Caco-2 (cell line): Measurements from ENCODE around the gene KIAA1958. TPM values are rescaled to one million over a fixed set of nuclear protein-coding genes. Genes with fewer than 3 reads are reported as not detected.

Experiments used
- BruUV-seq: library from RNA; stranded (reverse); fragments of 400-500 nt; replicated peaks from 2 replicates; lab custom pipeline; 2021; lab: Mats Ljungman, UMichigan
- CTCF ChIA-PET: fragments of 300-600 bp; sonication (Branson Sonifier 250); formaldehyde crosslinking; loops from one replicate; lab custom pipeline; 2022; ENCODE audit warnings: antibody characterized with exemption; lab: Charles Lee
- POLR2A ChIA-PET: fragments of 300-600 bp; sonication (Branson Sonifier 250); formaldehyde crosslinking; loops from one replicate; lab custom pipeline; 2022; ENCODE audit warnings: antibody characterized with exemption; lab: Charles Lee
- DNase-seq, 2 experiments: peaks; one replicate each; pipeline versions ENCODE4 v3.0.0 to v3.0.0-alpha.2; 2020 to 2022
- H3K27me3 ChIP-seq: replicated peaks from 2 replicates; pipeline ENCODE4 v1.6.0; 2011; ENCODE audit warnings: low read length; ENCODE audit not compliant: control insufficient read depth, insufficient read depth
- H3K36me3 ChIP-seq: 2 replicates; pipeline ENCODE4 v1.5.1; 2011; ENCODE audit warnings: low read length; ENCODE audit not compliant: control insufficient read depth, insufficient read depth
- H3K4me1 ChIP-seq: fragments of 250-450 bp; sonication (Bioruptor Pico); 2 replicates; pipeline ENCODE4 v1.5.1; 2020; ENCODE audit warnings: mild to moderate bottlenecking
- H3K4me3 ChIP-seq: 2 replicates; pipeline ENCODE4 v1.5.1; 2011; ENCODE audit warnings: low read depth, mild to moderate bottlenecking, control low read depth, low read length
- H3K9me3 ChIP-seq: fragments of 250-450 bp; sonication (Bioruptor Pico); 2 replicates; pipeline ENCODE4 v1.5.1; 2020; ENCODE audit warnings: mild to moderate bottlenecking, moderate library complexity
- H3K27ac Mint-ChIP-seq: one replicate; pipeline ENCODE4 v1.8.0; 2022; ENCODE audit warnings: mixed read lengths; ENCODE audit not compliant: unreplicated experiment
- H3K27me3 Mint-ChIP-seq: one replicate; pipeline ENCODE4 v1.8.0; 2022; ENCODE audit warnings: mixed read lengths; ENCODE audit not compliant: insufficient read depth, unreplicated experiment
- H3K36me3 Mint-ChIP-seq: one replicate; pipeline ENCODE4 v1.8.0; 2022; ENCODE audit warnings: mild to moderate bottlenecking, mixed read lengths; ENCODE audit not compliant: insufficient read depth, unreplicated experiment
- H3K4me1 Mint-ChIP-seq: one replicate; pipeline ENCODE4 v1.8.0; 2022; ENCODE audit warnings: low read depth, mixed read lengths; ENCODE audit not compliant: unreplicated experiment
- H3K4me3 Mint-ChIP-seq: one replicate; pipeline ENCODE4 v1.8.0; 2022; ENCODE audit warnings: mild to moderate bottlenecking, moderate library complexity, mixed read lengths; ENCODE audit not compliant: unreplicated experiment
- H3K9me3 Mint-ChIP-seq: one replicate; pipeline ENCODE4 v1.8.0; 2022; ENCODE audit warnings: mixed read lengths; ENCODE audit not compliant: unreplicated experiment
- intact Hi-C: fragments of 100-400 bp; cut with micrococcal nuclease; formaldehyde crosslinking; loops from one replicate; pipeline ENCODE4 v1.10.0; 2022; ENCODE audit not compliant: unreplicated experiment
- total RNA-seq: library from RNA; stranded (reverse); gene quantifications from 2 replicates; pipeline ENCODE4 v1.2.3, GENCODE V29; 2022
- TF ChIP-seq, protein P1 (sequence below), 2 experiments: fragments of 200-600 bp in 1 of 2; IDR thresholded peaks; 1 replicate in 1 of 2; 2 replicates in 1 of 2; pipeline versions ENCODE4 v1.5.1 to v1.8.0; 2011 to 2022; ENCODE audit warnings: antibody characterized with exemption in 1 of 2, control low read depth in 1 of 2, inconsistent platforms in 1 of 2, low read depth in 1 of 2, low read length in 1 of 2, mild to moderate bottlenecking in 1 of 2, moderate library complexity in 1 of 2; ENCODE audit not compliant: insufficient read depth in 1 of 2, severe bottlenecking in 1 of 2, unreplicated experiment in 1 of 2

The KIAA1958 gene
- total RNA-seq, 1 experiment from 2014 or later, result 20.0 TPM

DNA sequence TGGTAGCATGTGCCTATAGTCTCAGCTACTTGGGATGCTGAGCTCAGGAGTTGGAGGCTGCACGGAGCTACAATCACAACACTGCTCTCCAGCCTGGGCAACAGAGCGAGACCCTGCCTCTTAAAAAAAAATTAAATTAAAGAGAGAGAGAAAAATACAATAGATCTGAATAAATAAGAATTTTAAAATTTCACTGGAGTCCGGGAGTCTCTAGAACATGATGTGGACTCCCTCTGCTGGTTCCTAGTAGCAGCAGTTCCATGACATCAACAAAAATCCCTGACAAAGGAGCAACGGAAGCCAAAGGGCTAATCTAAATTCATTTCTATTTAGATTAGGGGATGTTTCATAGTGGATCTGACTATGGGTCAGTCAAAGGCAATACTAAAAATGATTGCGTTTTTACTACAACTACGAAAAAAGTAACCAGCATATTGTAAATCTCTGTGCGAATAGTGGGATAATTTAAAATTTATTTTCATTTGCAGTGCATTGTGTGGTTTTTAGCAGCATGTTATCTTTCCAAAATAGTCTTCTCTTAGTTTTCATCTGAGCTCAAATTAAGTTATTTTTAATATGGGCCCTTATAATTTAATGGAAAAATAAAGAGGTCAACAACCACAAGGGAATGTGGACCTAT, 224.5 kb downstream of the KIAA1958 start:
- Histone ChIP-seq H3K9me3 (no peaks in the 10 kb centered on the region), H3K27me3 (no peaks in the 10 kb centered on the region), H3K4me1 (no peaks in the 10 kb centered on the region), H3K4me3 (no peak overlapping the region), H3K36me3 (no peaks in the 10 kb centered on the region)
- H3K36me3 Mint-ChIP-seq, result peaks cover 14% of the 10 kb centered on the region
- H3K9me3 Mint-ChIP-seq, result no peaks in the 10 kb centered on the region
- no peaks in the 10 kb centered on the region for H3K27me3 Mint-ChIP-seq
- TF ChIP-seq, protein P1, sequence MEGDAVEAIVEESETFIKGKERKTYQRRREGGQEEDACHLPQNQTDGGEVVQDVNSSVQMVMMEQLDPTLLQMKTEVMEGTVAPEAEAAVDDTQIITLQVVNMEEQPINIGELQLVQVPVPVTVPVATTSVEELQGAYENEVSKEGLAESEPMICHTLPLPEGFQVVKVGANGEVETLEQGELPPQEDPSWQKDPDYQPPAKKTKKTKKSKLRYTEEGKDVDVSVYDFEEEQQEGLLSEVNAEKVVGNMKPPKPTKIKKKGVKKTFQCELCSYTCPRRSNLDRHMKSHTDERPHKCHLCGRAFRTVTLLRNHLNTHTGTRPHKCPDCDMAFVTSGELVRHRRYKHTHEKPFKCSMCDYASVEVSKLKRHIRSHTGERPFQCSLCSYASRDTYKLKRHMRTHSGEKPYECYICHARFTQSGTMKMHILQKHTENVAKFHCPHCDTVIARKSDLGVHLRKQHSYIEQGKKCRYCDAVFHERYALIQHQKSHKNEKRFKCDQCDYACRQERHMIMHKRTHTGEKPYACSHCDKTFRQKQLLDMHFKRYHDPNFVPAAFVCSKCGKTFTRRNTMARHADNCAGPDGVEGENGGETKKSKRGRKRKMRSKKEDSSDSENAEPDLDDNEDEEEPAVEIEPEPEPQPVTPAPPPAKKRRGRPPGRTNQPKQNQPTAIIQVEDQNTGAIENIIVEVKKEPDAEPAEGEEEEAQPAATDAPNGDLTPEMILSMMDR (IDR thresholded peaks at IDR 0.05; ENCODE audit: insufficient read depth in 1 of 2, low read depth in 1 of 2, low read length in 1 of 2, severe bottlenecking in 1 of 2, unreplicated experiment in 1 of 2), result peak; percentile 44 to 71
- peak in 1 of 2 experiments; percentile 18 for DNase-seq
- no peak overlapping the region for H3K27ac Mint-ChIP-seq
- no peak overlapping the region for H3K4me3 Mint-ChIP-seq
- POLR2A ChIA-PET, result no interaction called here
- peaks cover 6% of the 10 kb centered on the region for H3K4me1 Mint-ChIP-seq
- CTCF ChIA-PET, result interaction anchor here (0.6 kb wide), 1 partner anchor 144 kb away, joined by 3 read pairs; no protein-coding TSS in a partner anchor
- BruUV-seq, result no TSS peak
- intact Hi-C loops, result loop anchor here (2.0 kb wide), 1 partner anchor 224 kb away; the partner anchor contains the start of gene KIAA1958

DNA sequence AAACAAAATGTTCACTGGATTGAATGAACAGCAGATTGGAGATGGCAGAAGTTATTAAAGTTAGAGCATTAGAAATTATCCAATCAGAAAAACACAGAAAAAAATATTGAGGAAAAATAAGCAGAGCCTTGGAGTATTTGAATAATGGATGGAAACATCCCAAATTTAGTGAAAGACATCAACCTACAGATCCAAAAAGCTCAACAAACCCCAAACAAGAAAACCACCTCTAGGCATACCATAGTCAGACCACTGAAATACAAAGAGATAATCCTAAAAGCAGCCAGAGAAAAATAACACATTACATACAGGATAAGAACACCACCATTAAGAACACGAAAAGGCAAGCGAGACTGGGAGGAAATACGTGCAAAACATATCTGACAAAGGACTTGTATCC, 226.1 kb downstream of the KIAA1958 start:
- ChIA-PET POLR2A (no interaction called here), CTCF (no interaction called here)
- Histone ChIP-seq H3K4me3 (no peak overlapping the region), H3K9me3 (no peaks in the 10 kb centered on the region), H3K4me1 (no peaks in the 10 kb centered on the region), H3K27me3 (no peaks in the 10 kb centered on the region), H3K36me3 (no peaks in the 10 kb centered on the region)
- TF ChIP-seq, protein P1 (IDR thresholded peaks at IDR 0.05; ENCODE audit: insufficient read depth in 1 of 2, low read depth in 1 of 2, low read length in 1 of 2, severe bottlenecking in 1 of 2, unreplicated experiment in 1 of 2), result no peak
- no peak overlapping the region for H3K4me3 Mint-ChIP-seq
- peaks cover 18% of the 10 kb centered on the region for H3K36me3 Mint-ChIP-seq
- no peaks in the 10 kb centered on the region for H3K9me3 Mint-ChIP-seq
- no peaks in the 10 kb centered on the region for H3K27me3 Mint-ChIP-seq
- DNase-seq, result no peak
- H3K4me1 Mint-ChIP-seq, result peaks cover 6% of the 10 kb centered on the region
- no TSS peak for BruUV-seq
- H3K27ac Mint-ChIP-seq, result no peak overlapping the region
- intact Hi-C loops, result no loop called here

DNA sequence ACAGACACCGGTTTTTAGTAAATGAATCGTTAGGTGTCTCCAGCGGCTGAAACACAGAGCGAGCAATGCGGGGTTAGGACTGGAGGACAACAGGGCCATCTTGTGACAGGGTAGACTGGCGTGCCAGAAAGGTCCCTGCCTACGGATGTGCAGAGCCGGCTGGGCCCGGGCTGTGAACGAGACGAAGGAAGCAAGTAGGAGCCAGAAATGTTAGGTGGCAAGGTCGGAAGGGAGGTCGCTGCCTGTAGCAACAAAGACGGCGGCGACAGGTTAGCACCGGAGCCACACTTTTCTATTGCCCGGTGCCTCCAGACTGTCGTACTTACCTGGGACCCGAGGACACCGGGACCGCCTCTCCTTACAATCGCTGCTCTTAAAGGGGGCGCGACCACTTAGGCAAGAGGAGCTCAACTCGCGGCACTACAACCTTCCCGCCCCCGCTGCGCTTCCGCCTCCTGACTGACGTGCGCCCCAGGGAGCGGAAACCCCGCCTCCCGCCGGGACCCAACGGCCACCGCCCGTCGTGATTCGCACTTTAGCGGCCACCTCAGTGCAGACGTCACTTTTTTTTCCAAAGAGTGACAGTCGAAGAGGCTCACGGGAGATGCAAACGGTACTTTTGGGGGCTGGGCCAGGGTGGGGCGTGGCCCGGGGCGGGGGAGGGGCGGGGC, 231.2 kb downstream of the KIAA1958 start, which contains the start of gene INIP:
Gene INIP, minus strand, starts transcription at position 457 of the 671 bp plus-strand sequence. CDS start 1,632 bp downstream, outside the sequence.
- intact Hi-C loops, result loop anchor here (1.0 to 5.0 kb wide), 4 partner anchors 20 to 105 kb away; no protein-coding TSS in a partner anchor
- peaks cover 7% of the 10 kb centered on the region for H3K4me1 Mint-ChIP-seq
- Histone ChIP-seq H3K4me3 (peak within 1 kb of the TSS; percentile 46), H3K9me3 (no peaks in the 10 kb centered on the region), H3K4me1 (no peaks in the 10 kb centered on the region), H3K36me3 (no peaks in the 10 kb centered on the region), H3K27me3 (no peaks in the 10 kb centered on the region)
- TSS peak; percentile 85 for BruUV-seq
- peak within 1 kb of the TSS; percentile 88 for H3K4me3 Mint-ChIP-seq
- peak; percentile 98 for DNase-seq
- POLR2A ChIA-PET, result interaction anchor here (0.5 to 1.7 kb wide), 10 partner anchors 14 to 1748 kb away, joined by 3 to 12 read pairs (median 5); partner anchors contain the start of genes KIAA1958 and SNX30
- H3K27ac Mint-ChIP-seq, result peak within 1 kb of the TSS; percentile 87
- peaks cover 11% of the 10 kb centered on the region for H3K36me3 Mint-ChIP-seq
- TF ChIP-seq, protein P1 (IDR thresholded peaks at IDR 0.05; ENCODE audit: insufficient read depth in 1 of 2, low read depth in 1 of 2, low read length in 1 of 2, severe bottlenecking in 1 of 2, unreplicated experiment in 1 of 2), result no peak
- no peaks in the 10 kb centered on the region for H3K27me3 Mint-ChIP-seq
- H3K9me3 Mint-ChIP-seq, result no peaks in the 10 kb centered on the region
- CTCF ChIA-PET, result interaction anchor here (0.6 to 1.8 kb wide), 11 partner anchors 15 to 624 kb away, joined by 3 to 18 read pairs (median 6); partner anchors contain the start of gene SNX30
